IPS-11a (cell line): ENCODE results near the gene CFAP206.

Source experiments
- H3K4me3 ChIP-seq: one replicate; pipeline ENCODE4 v1.5.1; 2013; ENCODE audit warnings: low read depth, low read length, control low read depth

Gene CFAP206

DNA sequence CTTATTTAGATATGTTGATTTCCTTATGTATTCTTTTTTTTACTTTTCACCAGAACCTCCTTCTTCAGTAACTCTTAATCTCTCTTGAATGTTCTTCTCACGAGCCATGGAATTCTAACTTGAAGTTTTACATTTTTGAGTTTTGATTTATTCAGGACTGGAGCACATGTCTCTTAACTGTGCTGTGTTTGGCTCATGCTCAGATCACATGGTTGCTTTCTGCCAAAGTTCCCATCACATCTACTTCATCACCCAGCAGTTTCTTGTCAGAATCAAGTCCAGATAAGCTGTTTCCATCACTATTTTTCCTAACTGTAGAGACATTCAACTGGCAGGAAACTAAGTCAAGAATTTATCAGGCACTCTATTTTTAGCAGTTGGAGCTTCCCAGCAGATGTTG, 96.7 kb downstream of the CFAP206 start:
- no peak overlapping the region for H3K4me3 ChIP-seq
